Choroid plexus epithelial cell (primary cell): ENCODE measurements around the gene SLA2.

ENCODE experiments used
- DNase-seq: peaks from one replicate; pipeline ENCODE4 v3.0.0-alpha.2; 2010; ENCODE audit warnings: low read depth
- H3K4me3 ChIP-seq: 2 replicates; pipeline ENCODE4 v1.5.1; 2011; ENCODE audit warnings: low read depth, mild to moderate bottlenecking, control low read depth, low read length, moderate library complexity
- CTCF ChIP-seq: conservative IDR thresholded peaks from 2 replicates; pipeline ENCODE4 v1.5.1; 2011; ENCODE audit warnings: low read depth, mild to moderate bottlenecking, control low read depth, inconsistent platforms, low read length, moderate library complexity

SLA2 gene

DNA sequence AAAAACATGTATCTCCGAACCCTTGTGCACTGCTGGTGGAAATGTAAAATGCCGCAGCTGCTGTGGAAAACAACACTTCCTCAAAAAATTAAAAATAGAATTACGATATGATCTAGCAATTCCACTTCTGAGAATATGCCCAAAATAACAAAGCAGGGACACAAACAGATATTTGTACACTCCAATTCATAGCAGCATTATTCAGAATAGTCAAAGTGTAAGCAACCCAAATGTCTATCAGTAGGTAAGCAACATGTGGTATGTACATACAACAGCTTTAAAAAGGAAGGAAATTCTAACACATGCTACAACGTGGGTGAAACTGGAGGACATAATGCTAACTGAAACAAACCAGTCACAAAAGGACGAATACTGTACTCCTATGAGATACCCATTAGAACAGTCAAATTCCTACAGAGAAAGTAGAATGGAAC lies 46.1 kb downstream of the SLA2 start:
- H3K4me3 ChIP-seq = no peak overlapping the region
- TF ChIP-seq CTCF = no peak
- no peak for DNase-seq

DNA sequence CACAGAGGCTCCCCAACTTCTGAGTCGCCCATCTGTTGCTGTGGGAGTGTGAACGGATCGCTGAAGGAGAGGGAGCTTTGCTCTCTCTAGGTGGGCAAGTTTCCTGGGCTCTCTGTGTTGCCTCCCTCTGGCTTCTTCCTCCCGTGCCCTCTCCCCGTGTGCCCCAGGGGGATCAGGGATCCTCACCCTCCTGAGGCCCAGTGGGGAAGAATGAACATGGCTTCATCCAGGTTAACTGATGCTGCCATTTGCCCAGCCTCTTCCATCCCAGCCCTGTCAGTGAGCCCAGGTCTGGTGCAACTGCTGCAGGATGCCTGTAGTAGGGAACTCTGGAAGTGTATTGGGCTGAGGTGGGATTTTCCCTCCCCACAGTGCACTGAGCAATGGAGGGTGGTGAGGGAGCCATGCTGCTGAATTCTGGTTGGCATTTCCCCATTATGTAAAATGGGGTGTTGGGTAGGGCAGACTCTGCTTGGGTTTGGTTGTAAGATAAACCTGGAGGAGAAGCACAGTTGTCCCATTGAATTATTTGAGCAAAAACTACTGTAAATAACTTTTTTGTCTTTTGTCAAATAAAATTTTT lies 52.6 kb downstream of the SLA2 start:
- H3K4me3 ChIP-seq = no peak overlapping the region
- no peak for TF ChIP-seq CTCF
- DNase-seq = no peak

DNA sequence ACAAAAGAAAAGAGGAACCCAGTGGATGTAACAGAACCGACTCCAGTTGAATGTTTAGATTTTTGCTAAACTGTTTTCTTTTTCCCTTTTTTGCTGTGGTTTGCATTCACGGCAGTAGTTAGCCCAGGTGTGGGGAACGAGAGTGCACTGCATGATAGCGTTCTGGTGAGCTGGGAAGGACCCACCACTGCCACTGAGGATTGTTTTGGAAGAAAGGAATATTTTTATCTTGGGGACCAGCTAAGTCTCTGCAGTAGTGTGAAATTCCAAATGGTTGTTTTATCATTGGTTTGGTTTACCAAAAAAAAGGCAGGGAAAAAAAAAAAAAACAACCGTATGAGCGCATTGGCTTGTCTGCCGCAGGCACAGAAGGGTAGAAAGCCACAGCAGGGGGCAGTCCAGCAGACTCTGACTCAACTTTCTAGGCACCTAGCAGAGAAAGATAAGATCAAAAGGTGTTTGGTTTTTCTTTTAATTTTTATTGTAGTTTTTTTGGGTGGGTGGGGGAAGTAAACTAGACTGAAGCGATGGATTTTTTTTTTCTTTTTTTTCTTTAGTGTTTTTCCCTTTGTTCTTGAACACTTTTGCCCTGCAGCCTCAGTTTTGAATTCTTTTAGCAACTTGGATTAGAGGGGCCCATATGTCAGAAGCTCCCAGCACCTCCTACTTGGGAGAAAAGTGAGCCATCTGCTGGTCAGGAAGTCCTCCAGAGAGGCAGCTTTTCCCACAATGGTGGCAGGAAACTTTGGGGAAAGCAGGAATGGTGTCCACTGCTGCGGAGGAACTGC lies 53.9 kb downstream of the SLA2 start:
- DNase-seq = peak; percentile 57
- TF ChIP-seq CTCF = peak; percentile 53
- H3K4me3 ChIP-seq = no peak overlapping the region

GRCh38 chr20:36591281-36591680 lies 54.7 kb downstream of the SLA2 start:
- no peak overlapping the region for H3K4me3 ChIP-seq
- no peak for TF ChIP-seq CTCF
- no peak for DNase-seq

GRCh38 chr20:36587388-36588070 lies 58.5 kb downstream of the SLA2 start:
- no peak for TF ChIP-seq CTCF
- DNase-seq = no peak
- no peak overlapping the region for H3K4me3 ChIP-seq

DNA sequence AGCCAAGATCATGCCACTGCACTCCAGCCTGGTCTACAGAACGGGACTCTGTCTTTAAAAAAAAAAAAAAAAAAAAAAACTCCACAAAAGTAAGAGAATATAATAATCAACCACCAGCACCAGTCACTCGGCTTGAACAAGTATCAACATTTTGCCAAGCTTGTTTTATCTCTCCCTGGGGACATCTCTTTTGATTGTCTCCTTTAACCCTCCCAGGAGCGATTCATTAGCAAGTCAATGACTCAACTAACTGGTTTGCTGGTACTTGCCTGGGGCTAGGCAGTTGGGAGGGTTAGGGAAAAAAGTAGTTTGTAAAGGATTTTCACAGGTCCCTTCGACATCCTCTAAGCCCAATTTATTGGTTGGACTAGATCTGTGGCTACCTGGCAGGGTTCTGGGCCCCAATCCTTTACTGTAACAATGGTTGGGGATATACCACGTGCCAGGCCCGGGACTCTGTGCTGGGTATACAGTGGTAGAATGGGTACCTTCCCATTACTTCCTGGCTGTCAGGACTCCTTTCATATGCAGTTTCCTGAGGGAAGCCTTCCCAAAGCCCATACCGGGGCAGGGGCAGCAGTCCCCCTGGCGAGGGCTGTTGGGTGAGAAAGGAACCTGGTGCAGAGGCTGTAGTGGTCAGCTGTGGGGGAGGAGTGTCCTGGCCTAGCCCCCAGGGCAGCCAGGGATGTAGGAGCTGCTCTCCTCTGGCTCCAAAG lies 60.4 kb downstream of the SLA2 start:
- TF ChIP-seq CTCF = no peak
- DNase-seq = no peak
- no peak overlapping the region for H3K4me3 ChIP-seq
